ENCODE measurements around the gene SKAP2. TPM values are rescaled to one million over a fixed set of nuclear protein-coding genes. Genes with fewer than 3 reads are reported as not detected.

SKAP2 gene
- total RNA-seq, 1 donor, result 19.5 TPM

GRCh38 chr7:26860361-26860760 is 4.0 kb downstream of the SKAP2 start:
- Histone ChIP-seq H3K27me3 (ENCODE audit: insufficient read depth, low read length) (peaks cover 7% of the 10 kb centered on the region), H3K9me3 (ENCODE audit: low read depth, low read length) (no peaks in the 10 kb centered on the region), H3K27ac (ENCODE audit: low read depth, low read length) (no peak overlapping the region), H3K36me3 (ENCODE audit: insufficient read depth, low read length) (no peaks in the 10 kb centered on the region), H2AFZ (ENCODE audit: low read length) (no peak overlapping the region), H3K4me1 (ENCODE audit: insufficient read depth, low read length) (peaks cover 7% of the 10 kb centered on the region), H3K79me2 (ENCODE audit: insufficient read depth, low read length) (peaks cover 42% of the 10 kb centered on the region), H3K4me2 (ENCODE audit: insufficient read depth, low read length) (no peak overlapping the region), H3K4me3 (ENCODE audit: insufficient read depth, low read length) (no peak overlapping the region), H4K20me1 (ENCODE audit: insufficient read depth, low read length) (no peaks in the 10 kb centered on the region)
- no peak for DNase-seq (ENCODE audit: insufficient read length, low spot score, missing footprints)
- no peak for TF ChIP-seq CTCF (IDR thresholded peaks at IDR 0.05; ENCODE audit: extremely low read depth, low read depth, low read length)

GRCh38 chr7:26859720-26860119 is 4.7 kb downstream of the SKAP2 start:
- Histone ChIP-seq H3K4me3 (ENCODE audit: insufficient read depth, low read length) (no peak overlapping the region), H3K27me3 (ENCODE audit: insufficient read depth, low read length) (peaks cover 7% of the 10 kb centered on the region), H3K9me3 (ENCODE audit: low read depth, low read length) (no peaks in the 10 kb centered on the region), H4K20me1 (ENCODE audit: insufficient read depth, low read length) (no peaks in the 10 kb centered on the region), H3K36me3 (ENCODE audit: insufficient read depth, low read length) (no peaks in the 10 kb centered on the region), H2AFZ (ENCODE audit: low read length) (no peak overlapping the region), H3K27ac (ENCODE audit: low read depth, low read length) (no peak overlapping the region), H3K79me2 (ENCODE audit: insufficient read depth, low read length) (peaks cover 42% of the 10 kb centered on the region), H3K4me2 (ENCODE audit: insufficient read depth, low read length) (no peak overlapping the region), H3K4me1 (ENCODE audit: insufficient read depth, low read length) (peaks cover 7% of the 10 kb centered on the region)
- no peak for DNase-seq (ENCODE audit: insufficient read length, low spot score, missing footprints)
- TF ChIP-seq CTCF (IDR thresholded peaks at IDR 0.05; ENCODE audit: extremely low read depth, low read depth, low read length), result no peak

- no peak overlapping the region for H2AFZ ChIP-seq (ENCODE audit: low read length)
- H3K4me1 ChIP-seq (ENCODE audit: insufficient read depth, low read length), result peaks cover 7% of the 10 kb centered on the region
- H3K79me2 ChIP-seq (ENCODE audit: insufficient read depth, low read length), result peaks cover 37% of the 10 kb centered on the region
- H3K36me3 ChIP-seq (ENCODE audit: insufficient read depth, low read length), result no peaks in the 10 kb centered on the region
- H3K27ac ChIP-seq (ENCODE audit: low read depth, low read length), result no peak overlapping the region
- DNase-seq (ENCODE audit: insufficient read length, low spot score, missing footprints), result no peak
- peaks cover 7% of the 10 kb centered on the region for H3K27me3 ChIP-seq (ENCODE audit: insufficient read depth, low read length)
- TF ChIP-seq CTCF (IDR thresholded peaks at IDR 0.05; ENCODE audit: extremely low read depth, low read depth, low read length), result no peak
- H4K20me1 ChIP-seq (ENCODE audit: insufficient read depth, low read length), result no peaks in the 10 kb centered on the region
- no peak overlapping the region for H3K4me2 ChIP-seq (ENCODE audit: insufficient read depth, low read length)
- no peaks in the 10 kb centered on the region for H3K9me3 ChIP-seq (ENCODE audit: low read depth, low read length)
- no peak overlapping the region for H3K4me3 ChIP-seq (ENCODE audit: insufficient read depth, low read length)
Measured at GRCh38 chr7:26858735-26859134, 5.7 kb downstream of the SKAP2 start.

- Histone ChIP-seq H4K20me1 (ENCODE audit: insufficient read depth, low read length) (no peaks in the 10 kb centered on the region), H3K9me3 (ENCODE audit: low read depth, low read length) (no peaks in the 10 kb centered on the region), H3K27ac (ENCODE audit: low read depth, low read length) (no peak overlapping the region), H3K36me3 (ENCODE audit: insufficient read depth, low read length) (no peaks in the 10 kb centered on the region), H3K4me2 (ENCODE audit: insufficient read depth, low read length) (no peak overlapping the region), H3K4me3 (ENCODE audit: insufficient read depth, low read length) (no peak overlapping the region), H2AFZ (ENCODE audit: low read length) (no peak overlapping the region), H3K4me1 (ENCODE audit: insufficient read depth, low read length) (peaks cover 2% of the 10 kb centered on the region), H3K27me3 (ENCODE audit: insufficient read depth, low read length) (peaks cover 7% of the 10 kb centered on the region), H3K79me2 (ENCODE audit: insufficient read depth, low read length) (peaks cover 33% of the 10 kb centered on the region)
- DNase-seq (ENCODE audit: insufficient read length, low spot score, missing footprints), result no peak
- no peak for TF ChIP-seq CTCF (IDR thresholded peaks at IDR 0.05; ENCODE audit: extremely low read depth, low read depth, low read length)
Measured at GRCh38 chr7:26858241-26858715, 6.1 kb downstream of the SKAP2 start.

All from osteoblast (primary cell).